NB4 (cell line): ENCODE measurements around the gene TMPRSS11E.

ENCODE experiments used
- CTCF ChIP-seq: IDR thresholded peaks from one replicate; pipeline ENCODE4 v1.5.1; 2012; ENCODE audit warnings: low read depth, low read length
- MAX ChIP-seq: IDR thresholded peaks from 2 replicates; pipeline ENCODE4 v1.6.1; 2011; ENCODE audit warnings: low read depth, low read length
- MYC ChIP-seq: IDR thresholded peaks from 2 replicates; pipeline ENCODE4 v1.6.1; 2011; ENCODE audit warnings: low read depth, low read length
- POLR2A ChIP-seq: IDR thresholded peaks from 2 replicates; pipeline ENCODE4 v1.6.1; 2011; ENCODE audit warnings: mild to moderate bottlenecking; ENCODE audit not compliant: insufficient read length; ENCODE audit errors: extremely low read depth

GRCh38 chr4:68410643-68411042 is 36.6 kb upstream of the TMPRSS11E start:
- TF ChIP-seq CTCF (no peak), POLR2A (no peak), MYC (no peak), MAX (no peak)
